Measurements from ENCODE around the gene PACRG. TPM values are rescaled to one million over a fixed set of nuclear protein-coding genes. Genes with fewer than 3 reads are reported as not detected.

The PACRG gene
- total RNA-seq, 1 donor: 0.73 TPM

DNA sequence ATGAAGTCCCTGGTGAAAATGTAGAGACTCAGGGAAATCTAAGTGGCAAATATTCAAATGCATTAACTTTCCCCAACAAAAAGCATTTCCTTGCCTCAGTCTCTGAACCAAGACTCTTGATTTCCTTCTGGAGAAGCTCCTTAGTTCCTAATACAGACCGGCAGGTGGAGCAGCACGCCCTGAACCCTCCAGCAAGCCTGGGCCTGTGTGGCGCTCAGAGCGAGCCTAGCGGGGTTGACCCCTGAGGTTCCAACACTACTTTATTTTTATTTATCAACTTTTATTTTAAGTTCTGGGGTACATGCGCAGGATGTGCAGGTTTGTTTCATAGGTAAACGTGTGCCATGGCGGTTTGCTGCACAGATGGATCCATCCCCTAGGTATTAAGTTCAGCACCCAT, 50.8 kb downstream of the PACRG start:
- H3K4me1 ChIP-seq (ENCODE audit: insufficient read depth, low read length): no peaks in the 10 kb centered on the region
- H3K4me3 ChIP-seq (ENCODE audit: low read length): no peak overlapping the region
- H3K27me3 ChIP-seq (ENCODE audit: insufficient read depth, low read length): no peaks in the 10 kb centered on the region
- H3K9me3 ChIP-seq (ENCODE audit: low read depth, low read length): peaks cover 14% of the 10 kb centered on the region

DNA sequence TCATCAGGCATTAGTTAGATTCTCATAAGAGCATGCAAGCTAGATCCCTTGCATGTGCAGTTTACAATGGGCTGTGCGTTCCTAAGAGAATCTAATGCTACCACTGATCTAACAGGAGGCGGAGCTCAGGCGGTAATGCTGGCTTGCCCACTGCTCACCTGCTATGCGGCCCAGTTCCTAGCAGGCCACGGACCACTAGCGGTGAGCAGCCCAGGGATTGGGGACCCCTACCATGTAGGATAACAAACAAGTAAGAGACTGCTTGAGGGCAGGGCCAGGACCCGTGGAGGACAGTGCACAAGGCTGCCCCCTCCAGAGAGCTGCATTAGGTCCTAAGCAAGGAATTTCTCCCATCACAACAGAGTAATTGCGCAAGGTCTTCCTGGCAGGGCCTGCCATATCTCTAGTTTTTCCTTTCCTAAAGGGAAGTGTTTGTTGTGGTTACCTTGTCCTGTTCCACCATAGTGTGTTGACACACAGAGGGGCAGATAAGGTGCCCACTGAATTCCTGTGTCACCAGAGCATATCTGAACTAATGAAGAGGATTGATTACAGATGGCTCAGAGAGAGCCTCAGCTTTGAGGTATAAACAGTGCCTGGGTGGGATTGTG, 58.0 kb downstream of the PACRG start:
- Histone ChIP-seq H3K27me3 (ENCODE audit: insufficient read depth, low read length) (no peaks in the 10 kb centered on the region), H3K9me3 (ENCODE audit: low read depth, low read length) (peaks cover 12% of the 10 kb centered on the region), H3K4me3 (ENCODE audit: low read length) (no peak overlapping the region), H3K4me1 (ENCODE audit: insufficient read depth, low read length) (no peaks in the 10 kb centered on the region)

GRCh38 chr6:162798546-162799266, 70.9 kb downstream of the PACRG start:
- H3K9me3 ChIP-seq (ENCODE audit: low read depth, low read length): no peaks in the 10 kb centered on the region
- H3K27me3 ChIP-seq (ENCODE audit: insufficient read depth, low read length): no peaks in the 10 kb centered on the region
- H3K4me1 ChIP-seq (ENCODE audit: insufficient read depth, low read length): no peaks in the 10 kb centered on the region
- H3K4me3 ChIP-seq (ENCODE audit: low read length): no peak overlapping the region

DNA sequence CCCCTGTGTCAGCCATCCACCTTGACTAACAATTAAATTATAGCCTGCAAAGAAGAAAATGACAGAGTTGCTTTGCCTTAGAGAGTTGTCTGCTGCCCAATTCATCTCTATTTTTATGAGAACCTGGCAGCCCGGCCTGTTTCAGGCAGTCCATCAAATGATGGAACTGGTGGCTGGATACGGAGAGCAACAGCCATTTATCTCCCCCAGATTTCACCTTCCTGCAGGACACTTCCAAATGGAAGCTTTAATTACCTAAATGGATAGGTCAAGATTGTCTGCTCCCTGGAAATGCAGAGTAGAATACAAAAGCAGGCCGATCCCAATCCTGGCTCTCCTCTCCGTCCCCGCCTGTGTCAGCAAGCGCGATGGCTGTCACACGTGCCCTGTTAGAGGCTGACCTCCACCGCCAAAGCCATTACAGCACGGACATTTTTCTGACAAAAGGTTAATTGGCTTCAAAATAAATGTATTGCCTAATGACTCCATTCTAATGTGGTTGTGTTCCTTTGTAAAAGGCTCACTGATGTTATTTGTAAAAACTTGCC, 86.7 kb downstream of the PACRG start:
- Histone ChIP-seq H3K9me3 (ENCODE audit: low read depth, low read length) (no peaks in the 10 kb centered on the region), H3K4me3 (ENCODE audit: low read length) (no peak overlapping the region), H3K4me1 (ENCODE audit: insufficient read depth, low read length) (no peaks in the 10 kb centered on the region), H3K27me3 (ENCODE audit: insufficient read depth, low read length) (no peaks in the 10 kb centered on the region)

DNA sequence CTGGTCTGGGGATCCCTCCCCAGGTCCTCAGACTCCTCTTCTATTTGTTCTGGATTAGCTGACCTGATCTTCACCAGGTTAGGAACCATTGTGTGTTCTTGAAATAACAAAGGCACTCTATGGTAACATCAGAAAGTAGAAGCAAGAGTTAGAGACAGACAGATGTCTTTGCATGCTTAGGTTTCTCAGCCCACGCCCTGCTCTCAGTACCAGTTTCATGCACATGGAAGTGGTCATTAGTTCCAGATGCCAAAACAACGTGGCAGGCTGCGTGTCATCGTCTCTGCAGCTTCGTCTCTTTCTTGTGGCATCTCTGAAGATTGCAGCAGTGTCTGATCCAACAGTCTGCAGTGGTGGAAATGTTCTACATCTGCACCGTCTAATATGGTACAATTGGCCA, 89.4 kb downstream of the PACRG start:
- H3K9me3 ChIP-seq (ENCODE audit: low read depth, low read length): no peaks in the 10 kb centered on the region
- H3K4me3 ChIP-seq (ENCODE audit: low read length): no peak overlapping the region
- no peaks in the 10 kb centered on the region for H3K27me3 ChIP-seq (ENCODE audit: insufficient read depth, low read length)
- H3K4me1 ChIP-seq (ENCODE audit: insufficient read depth, low read length): no peaks in the 10 kb centered on the region

DNA sequence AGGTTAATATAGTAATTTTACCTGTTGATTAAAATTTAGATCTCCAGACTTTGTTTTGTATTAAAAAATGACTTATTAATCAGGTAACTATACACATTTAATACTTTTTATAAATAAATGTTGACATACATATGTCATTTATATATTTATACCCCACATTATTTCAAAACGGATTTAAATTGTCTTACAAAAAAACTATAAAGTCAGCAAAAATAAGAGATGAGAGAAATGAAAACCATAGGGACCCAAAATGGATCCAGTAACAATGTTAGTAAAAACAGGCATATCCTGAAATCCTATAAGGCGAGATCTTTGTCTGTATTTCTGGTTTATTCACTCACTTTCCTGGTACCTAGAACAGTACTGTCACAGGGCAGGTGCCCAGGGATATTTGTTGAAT, 91.5 kb downstream of the PACRG start:
- H3K9me3 ChIP-seq (ENCODE audit: low read depth, low read length): no peaks in the 10 kb centered on the region
- no peaks in the 10 kb centered on the region for H3K27me3 ChIP-seq (ENCODE audit: insufficient read depth, low read length)
- H3K4me3 ChIP-seq (ENCODE audit: low read length): no peak overlapping the region
- no peaks in the 10 kb centered on the region for H3K4me1 ChIP-seq (ENCODE audit: insufficient read depth, low read length)

GRCh38 chr6:162821102-162821501, 93.3 kb downstream of the PACRG start:
- H3K4me3 ChIP-seq (ENCODE audit: low read length): no peak overlapping the region
- no peaks in the 10 kb centered on the region for H3K4me1 ChIP-seq (ENCODE audit: insufficient read depth, low read length)
- H3K27me3 ChIP-seq (ENCODE audit: insufficient read depth, low read length): no peaks in the 10 kb centered on the region
- H3K9me3 ChIP-seq (ENCODE audit: low read depth, low read length): no peaks in the 10 kb centered on the region

DNA sequence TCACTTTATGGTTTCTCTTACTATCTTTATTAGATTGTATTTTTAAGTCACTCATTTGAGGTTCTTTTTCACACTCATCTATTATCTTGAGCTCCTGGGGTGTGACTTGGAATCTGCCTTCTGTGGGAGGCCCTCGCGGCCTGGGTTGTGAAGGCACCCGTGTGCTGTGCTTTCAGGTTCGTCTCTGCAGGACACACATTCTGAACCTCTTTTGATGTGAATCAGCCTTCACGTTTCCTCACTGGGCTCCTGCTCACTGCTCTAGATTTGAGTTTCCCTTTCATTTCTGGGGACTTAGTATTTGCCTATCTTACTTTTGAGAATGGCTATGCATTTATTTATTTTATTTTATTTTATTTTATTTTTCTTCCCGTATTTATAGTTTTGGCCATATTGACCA, 97.8 kb downstream of the PACRG start:
- Histone ChIP-seq H3K27me3 (ENCODE audit: insufficient read depth, low read length) (no peaks in the 10 kb centered on the region), H3K9me3 (ENCODE audit: low read depth, low read length) (no peaks in the 10 kb centered on the region), H3K4me3 (ENCODE audit: low read length) (no peak overlapping the region), H3K4me1 (ENCODE audit: insufficient read depth, low read length) (no peaks in the 10 kb centered on the region)

DNA sequence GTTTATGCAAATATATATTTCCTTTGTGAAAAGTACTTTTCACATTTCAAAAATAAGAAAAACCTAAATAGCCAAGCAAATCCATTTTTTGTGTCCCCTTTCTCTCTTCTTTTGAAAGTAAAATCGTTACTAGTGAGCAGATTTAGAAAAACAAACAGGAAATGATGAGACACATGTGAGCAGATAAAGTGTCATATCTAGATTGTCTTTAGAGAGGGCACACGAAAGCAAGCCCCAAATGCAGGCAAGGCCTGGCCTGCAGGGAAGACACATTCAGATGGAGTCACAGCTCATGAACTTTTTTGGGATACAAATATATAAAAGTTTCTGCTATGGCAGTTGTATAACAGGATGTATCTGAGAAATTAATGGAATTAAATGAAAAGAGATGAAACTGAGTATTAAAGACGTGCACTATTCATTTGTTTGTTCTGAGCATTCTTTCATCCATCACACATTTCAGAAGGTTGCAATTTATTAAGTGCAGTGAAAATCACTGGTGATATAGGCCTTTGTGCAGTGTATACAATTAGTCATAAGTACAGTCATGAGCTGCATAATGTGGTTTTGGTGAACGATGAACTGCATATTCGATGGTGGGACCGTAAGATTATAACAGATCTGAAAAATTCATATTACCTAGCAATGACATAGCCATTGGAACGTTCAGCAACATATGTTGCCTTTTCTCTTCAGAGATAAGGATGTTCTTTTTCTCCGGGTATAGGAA, 101.4 kb downstream of the PACRG start:
- Histone ChIP-seq H3K27me3 (ENCODE audit: insufficient read depth, low read length) (no peaks in the 10 kb centered on the region), H3K9me3 (ENCODE audit: low read depth, low read length) (peaks cover 2% of the 10 kb centered on the region), H3K4me1 (ENCODE audit: insufficient read depth, low read length) (no peaks in the 10 kb centered on the region), H3K4me3 (ENCODE audit: low read length) (no peak overlapping the region)

DNA sequence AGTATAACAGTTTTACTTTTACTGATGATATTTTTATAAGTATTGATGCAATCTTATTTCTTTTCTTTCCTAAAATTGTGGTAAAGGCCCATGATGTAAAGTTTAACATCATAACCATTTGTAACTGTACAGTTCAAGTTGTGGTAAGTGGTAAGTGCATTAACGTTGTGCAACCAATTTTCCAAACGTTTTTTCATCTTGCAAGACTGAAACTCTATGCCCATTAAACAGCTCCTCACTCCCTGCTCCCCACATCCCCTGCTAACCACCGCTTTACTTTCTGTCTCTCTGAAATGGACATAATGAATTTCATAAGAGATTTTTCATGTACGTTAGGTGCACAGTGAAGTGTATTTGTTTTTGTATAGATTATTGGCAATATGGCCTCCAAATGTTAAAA, 106.0 kb downstream of the PACRG start:
- Histone ChIP-seq H3K27me3 (ENCODE audit: insufficient read depth, low read length) (no peaks in the 10 kb centered on the region), H3K4me3 (ENCODE audit: low read length) (no peak overlapping the region)

DNA sequence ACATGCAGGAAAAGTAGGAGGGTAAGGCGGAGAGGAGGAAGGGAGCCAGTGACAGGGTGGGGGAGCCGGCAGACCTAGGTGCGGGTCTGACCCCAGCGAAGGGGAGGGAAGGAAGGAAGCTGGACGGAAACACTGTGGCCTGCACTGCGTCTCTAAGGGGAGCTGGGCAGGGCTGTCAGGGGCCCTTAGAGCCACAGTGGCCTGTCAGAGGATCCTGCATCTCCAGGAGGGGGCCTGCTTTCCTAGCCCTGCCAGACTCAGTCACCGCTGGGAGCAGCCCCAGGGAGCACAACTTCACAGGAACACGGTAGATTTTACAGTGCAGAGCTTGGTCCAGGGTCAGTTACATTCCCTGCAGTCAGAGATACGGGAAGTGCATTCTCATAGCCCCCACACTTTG, 118.2 kb downstream of the PACRG start:
- Histone ChIP-seq H3K4me1 (ENCODE audit: insufficient read depth, low read length) (no peaks in the 10 kb centered on the region), H3K27me3 (ENCODE audit: insufficient read depth, low read length) (no peaks in the 10 kb centered on the region), H3K4me3 (ENCODE audit: low read length) (no peak overlapping the region), H3K9me3 (ENCODE audit: low read depth, low read length) (no peaks in the 10 kb centered on the region)

More for the DNA sequence above, 106.0 kb downstream of the PACRG start:
- no peaks in the 10 kb centered on the region for H3K4me1 ChIP-seq (ENCODE audit: insufficient read depth, low read length)
- H3K9me3 ChIP-seq (ENCODE audit: low read depth, low read length): peaks cover 10% of the 10 kb centered on the region

GRCh38 chr6:162846723-162847122, 118.9 kb downstream of the PACRG start:
- no peaks in the 10 kb centered on the region for H3K9me3 ChIP-seq (ENCODE audit: low read depth, low read length)
- H3K4me1 ChIP-seq (ENCODE audit: insufficient read depth, low read length): no peaks in the 10 kb centered on the region
- H3K4me3 ChIP-seq (ENCODE audit: low read length): no peak overlapping the region
- H3K27me3 ChIP-seq (ENCODE audit: insufficient read depth, low read length): no peaks in the 10 kb centered on the region

- H3K4me1 ChIP-seq (ENCODE audit: insufficient read depth, low read length): no peaks in the 10 kb centered on the region
- H3K9me3 ChIP-seq (ENCODE audit: low read depth, low read length): no peaks in the 10 kb centered on the region
- H3K4me3 ChIP-seq (ENCODE audit: low read length): no peak overlapping the region
- H3K27me3 ChIP-seq (ENCODE audit: insufficient read depth, low read length): no peaks in the 10 kb centered on the region
Measured at GRCh38 chr6:162849269-162849668, 121.5 kb downstream of the PACRG start.

DNA sequence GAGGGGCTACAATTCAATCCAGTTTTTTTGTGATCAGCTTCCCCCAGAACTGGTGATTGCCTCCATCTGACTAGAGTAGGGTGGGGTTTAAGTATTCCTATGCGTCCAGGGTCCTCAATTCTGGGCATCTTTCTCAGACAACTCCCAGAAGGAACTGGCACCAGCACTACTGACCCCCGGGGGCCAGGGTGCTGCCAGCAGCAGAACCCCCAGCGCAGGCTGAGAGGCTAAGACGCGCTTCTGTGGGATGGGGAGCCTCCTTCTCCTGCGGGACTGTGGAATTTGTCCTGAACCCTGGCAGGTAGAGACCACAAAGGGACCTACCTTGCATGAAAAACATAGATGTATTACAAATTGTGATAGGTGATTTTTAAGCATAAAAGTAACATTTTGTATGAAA, 124.4 kb downstream of the PACRG start:
- H3K27me3 ChIP-seq (ENCODE audit: insufficient read depth, low read length): no peaks in the 10 kb centered on the region
- no peaks in the 10 kb centered on the region for H3K9me3 ChIP-seq (ENCODE audit: low read depth, low read length)
- no peaks in the 10 kb centered on the region for H3K4me1 ChIP-seq (ENCODE audit: insufficient read depth, low read length)
- H3K4me3 ChIP-seq (ENCODE audit: low read length): no peak overlapping the region

GRCh38 chr6:162852840-162853577, 125.2 kb downstream of the PACRG start:
- no peaks in the 10 kb centered on the region for H3K4me1 ChIP-seq (ENCODE audit: insufficient read depth, low read length)
- H3K4me3 ChIP-seq (ENCODE audit: low read length): no peak overlapping the region
- H3K9me3 ChIP-seq (ENCODE audit: low read depth, low read length): no peaks in the 10 kb centered on the region
- no peaks in the 10 kb centered on the region for H3K27me3 ChIP-seq (ENCODE audit: insufficient read depth, low read length)

All from mononuclear cell (primary cell).